ENCODE measurements around the gene MS4A4A.

- TF ChIP-seq CTCF (IDR thresholded peaks at IDR 0.05; ENCODE audit: low read depth, low read length, poor library complexity, severe bottlenecking) (no peak), EZH2phosphoT487 (IDR thresholded peaks at IDR 0.05; ENCODE audit: borderline replicate concordance, low read length) (no peak)
These were observed 17.1 kb upstream of the MS4A4A start for GRCh38 chr11:60263402-60263801.
